Lower leg skin (tissue), 4 donors: ENCODE measurements around the gene SCAMP2. TPM values are rescaled to one million over a fixed set of nuclear protein-coding genes. Genes with fewer than 3 reads are reported as not detected.

ENCODE experiments used
- DNase-seq, 2 donors: peaks; one replicate each; pipeline ENCODE4 v3.0.0-alpha.2; 2019; ENCODE audit warnings: low spot score in 2 of 2
- H3K4me3 ChIP-seq: fragments of 200-600 bp; sonication (generic); 2 replicates; pipeline ENCODE4 v1.5.1; 2017; ENCODE audit warnings: mild to moderate bottlenecking, low read depth; ENCODE audit not compliant: poor library complexity, severe bottlenecking
- CTCF ChIP-seq, 3 donors: fragments of 450-650 bp; IDR thresholded peaks; one replicate each; pipeline ENCODE4 v1.5.1; 2016; ENCODE audit warnings: antibody characterized with exemption in 3 of 3, mild to moderate bottlenecking in 3 of 3, moderate library complexity in 2 of 3
- POLR2A ChIP-seq, 2 donors: fragments of 450-650 bp; IDR thresholded peaks; one replicate each; pipeline ENCODE4 v1.6.1; 2016 to 2017; ENCODE audit warnings: antibody characterized with exemption in 2 of 2, mild to moderate bottlenecking in 1 of 2, moderate library complexity in 1 of 2
- WGBS, 2 donors: methylation state at CpG; one replicate each; pipeline ENCODE4 v1.1.5; 2018; 5-methylcytosine and 5-hydroxymethylcytosine counted together
- intact Hi-C: fragments of 100-400 bp; cut with DNase I; formaldehyde crosslinking; loops from one replicate; pipeline ENCODE4 v1.15.0; 2023; ENCODE audit warnings: low total_unique reads
- total RNA-seq, 4 donors: library from RNA; depleted of rRNA; stranded (reverse); fragments of >200 nt; gene quantifications; one replicate each; pipeline ENCODE4 v1.1.0, GENCODE V29; 2016

The SCAMP2 gene
- total RNA-seq, 4 donors from 2014 or later = 97.2 to 134 (median 107) TPM

DNA sequence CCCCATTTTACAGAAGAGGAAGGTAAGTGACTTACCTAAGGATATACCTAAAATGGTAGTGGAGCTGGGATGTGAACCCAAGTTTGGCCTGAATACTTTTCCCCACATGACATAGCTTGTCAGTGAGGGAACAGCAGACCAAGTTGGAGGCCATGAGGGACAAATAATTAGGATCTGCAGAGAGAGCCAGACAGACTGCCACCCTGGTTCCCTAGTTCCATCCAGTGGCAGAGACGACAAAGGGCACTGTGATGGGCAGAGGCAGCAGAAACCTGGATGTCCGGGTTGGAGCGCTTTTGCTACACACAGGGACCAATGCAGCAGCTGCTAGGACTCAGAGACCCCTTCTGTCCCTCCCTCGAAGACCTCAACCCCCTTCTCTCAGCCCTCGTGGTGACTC, 45.6 kb downstream of the SCAMP2 start:
- intact Hi-C loops = no loop called here
- no peak for TF ChIP-seq CTCF (IDR thresholded peaks at IDR 0.05)
- TF ChIP-seq POLR2A (IDR thresholded peaks at IDR 0.05) = no peak
- no peak overlapping the region for H3K4me3 ChIP-seq
- WGBS, 2 donors = 66 to 70% methylated on average over 5 of the region's 5 CpGs
- no peak for DNase-seq

- DNase-seq = no peak
- 20 to 26% methylated on average over 21 of the region's 21 CpGs for WGBS, 2 donors
- intact Hi-C loops = no loop called here
- H3K4me3 ChIP-seq = no peak overlapping the region
- TF ChIP-seq POLR2A (IDR thresholded peaks at IDR 0.05) = no peak
- no peak for TF ChIP-seq CTCF (IDR thresholded peaks at IDR 0.05)
These were observed 46.2 kb downstream of the SCAMP2 start for GRCh38 chr15:74826921-74827320.

DNA sequence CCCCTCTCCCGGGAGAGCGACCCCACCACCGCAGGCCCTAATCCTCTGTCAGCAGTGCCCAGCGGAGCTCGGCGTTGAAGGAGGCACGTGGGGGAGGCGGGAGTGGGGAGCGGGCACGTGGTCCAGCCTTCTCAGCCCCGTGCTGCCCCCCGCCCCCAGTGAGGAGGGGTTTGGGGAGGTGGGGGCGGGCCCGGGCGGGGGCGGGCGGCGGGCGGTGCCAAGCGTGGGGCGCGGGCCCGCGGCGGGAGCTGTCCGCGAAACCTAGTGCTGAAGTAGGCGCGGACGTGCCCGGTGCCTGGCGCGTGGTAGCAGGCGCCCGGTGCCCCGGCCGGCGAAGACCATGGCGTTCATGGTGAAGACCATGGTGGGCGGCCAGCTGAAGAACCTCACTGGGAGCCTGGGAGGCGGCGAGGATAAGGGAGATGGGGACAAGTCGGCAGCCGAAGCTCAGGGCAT, 46.8 kb downstream of the SCAMP2 start, which contains the start of gene CPLX3:
Gene CPLX3 (plus strand): TSS at position 264 of the 456 bp plus-strand sequence. CDS start 77 bp downstream, at position 341.
- H3K4me3 ChIP-seq = no peak within 1 kb of the TSS
- no peak for TF ChIP-seq POLR2A (IDR thresholded peaks at IDR 0.05)
- no peak for TF ChIP-seq CTCF (IDR thresholded peaks at IDR 0.05)
- 9 to 15% methylated on average over 14 to 16 of the region's 44 CpGs for WGBS, 2 donors
- intact Hi-C loops = no loop called here
- no peak for DNase-seq

DNA sequence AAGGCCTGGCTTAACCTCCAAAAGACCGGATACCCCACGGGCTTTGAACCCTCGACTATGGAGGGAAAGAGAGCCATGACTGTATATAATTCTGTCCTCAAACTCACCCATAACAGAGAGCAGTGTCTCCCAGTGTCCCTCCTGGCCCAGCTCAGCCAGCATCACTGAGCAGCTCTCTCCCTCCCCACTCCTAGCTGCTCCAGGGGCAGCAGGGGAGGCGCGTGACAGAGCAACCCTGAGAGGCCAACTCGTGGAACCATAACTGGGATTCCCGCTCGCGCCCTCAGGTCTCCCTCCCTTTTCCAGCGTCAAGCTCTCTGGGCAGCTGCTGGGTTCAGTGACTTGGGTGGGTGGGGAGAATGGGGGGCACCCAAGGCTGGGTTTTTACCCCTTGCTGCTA, 47.3 kb downstream of the SCAMP2 start:
- WGBS, 2 donors = 41 to 52% methylated on average over 10 of the region's 10 CpGs
- no peak overlapping the region for H3K4me3 ChIP-seq
- TF ChIP-seq POLR2A (IDR thresholded peaks at IDR 0.05) = no peak
- no peak for TF ChIP-seq CTCF (IDR thresholded peaks at IDR 0.05)
- no peak for DNase-seq
- intact Hi-C loops = no loop called here

- TF ChIP-seq CTCF (IDR thresholded peaks at IDR 0.05) = no peak
- no peak for TF ChIP-seq POLR2A (IDR thresholded peaks at IDR 0.05)
- no peak for DNase-seq
- WGBS, 2 donors = 76 to 80% methylated on average over 7 of the region's 7 CpGs
These were observed 48.2 kb downstream of the SCAMP2 start for GRCh38 chr15:74824976-74825375.

DNA sequence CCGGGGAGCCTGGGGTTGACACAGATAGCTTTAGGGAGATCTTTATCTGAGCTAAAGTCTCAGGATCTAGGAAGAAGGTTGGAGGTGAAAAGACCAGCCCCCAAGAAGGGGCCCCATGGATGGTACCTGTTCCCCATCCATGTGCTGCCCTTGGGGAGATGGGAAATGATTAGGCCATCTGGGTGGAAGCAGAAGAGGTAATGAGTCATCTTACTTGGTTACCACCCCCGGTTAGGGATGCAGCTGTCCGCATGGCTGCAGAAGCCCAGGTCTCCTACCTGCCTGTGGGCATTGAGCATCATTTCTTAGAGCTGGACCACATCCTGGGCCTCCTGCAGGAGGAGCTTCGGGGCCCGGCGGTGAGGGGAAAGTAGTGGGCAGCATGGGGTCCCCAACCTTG, 49.8 kb downstream of the SCAMP2 start:
- no peak for TF ChIP-seq POLR2A (IDR thresholded peaks at IDR 0.05)
- TF ChIP-seq CTCF (IDR thresholded peaks at IDR 0.05) = no peak
- DNase-seq = no peak
- H3K4me3 ChIP-seq = no peak overlapping the region
- intact Hi-C loops = no loop called here
- 54 to 66% methylated on average over 6 of the region's 6 CpGs for WGBS, 2 donors

More at GRCh38 chr15:74824976-74825375, 48.2 kb downstream of the SCAMP2 start:
- intact Hi-C loops = no loop called here
- H3K4me3 ChIP-seq = no peak overlapping the region
